Ascending aorta (tissue), 2 donors: Measurements from ENCODE around the gene SNX21. TPM values are rescaled to one million over a fixed set of nuclear protein-coding genes. Genes with fewer than 3 reads are reported as not detected.

Experiments used
- DNase-seq, 2 donors: peaks; one replicate each; pipeline ENCODE4 v3.0.0-alpha.2; 2019; ENCODE audit warnings: low spot score in 2 of 2
- H3K27ac ChIP-seq, 2 donors: fragments of 200-600 bp; sonication (generic); one replicate each; pipeline ENCODE4 v1.5.1; 2016 to 2017; ENCODE audit warnings: mild to moderate bottlenecking in 1 of 2
- H3K27me3 ChIP-seq: fragments of 200-600 bp; sonication (generic); one replicate; pipeline ENCODE4 v1.5.1; 2017
- H3K36me3 ChIP-seq, 2 donors: fragments of 200-600 bp; sonication (generic); one replicate each; pipeline ENCODE4 v1.5.1; 2016
- H3K4me1 ChIP-seq, 2 donors: fragments of 200-600 bp; sonication (generic); one replicate each; pipeline ENCODE4 v1.5.1; 2016 to 2017; ENCODE audit warnings: mild to moderate bottlenecking in 1 of 2
- H3K4me3 ChIP-seq, 2 donors: fragments of 200-600 bp; sonication (generic); one replicate each; pipeline ENCODE4 v1.5.1; 2016 to 2017; ENCODE audit warnings: mild to moderate bottlenecking in 1 of 2
- H3K9me3 ChIP-seq, 2 donors: fragments of 200-600 bp; sonication (generic); one replicate each; pipeline ENCODE4 v1.5.1; 2016
- CTCF ChIP-seq, 3 experiments: fragments of 200-600 bp in 2 of 3; fragments of 450-650 bp in 1 of 3; sonication (generic) in 2 of 3; IDR thresholded peaks; one replicate each; pipeline ENCODE4 v1.5.1; 2016 to 2019; ENCODE audit warnings: antibody characterized with exemption in 3 of 3, mild to moderate bottlenecking in 1 of 3, moderate library complexity in 1 of 3
- intact Hi-C: fragments of 100-400 bp; cut with DNase I; formaldehyde crosslinking; loops from one replicate; pipeline ENCODE4 v1.15.1; 2023
- total RNA-seq: library from RNA; depleted of rRNA; stranded (reverse); fragments of >200 nt; gene quantifications from one replicate; pipeline ENCODE4 v1.1.0, GENCODE V29; 2016

The SNX21 gene
- total RNA-seq, 1 donor from 2014 or later, result 182 TPM

GRCh38 chr20:45848421-45848820 is 14.8 kb downstream of the SNX21 start:
- Histone ChIP-seq H3K4me3 (no peak overlapping the region), H3K36me3 (peaks cover 33 to 53% of the 10 kb centered on the region in 2 donors), H3K4me1 (no peaks in the 10 kb centered on the region), H3K27ac (peak overlapping the region in 1 of 2 donors; percentile 19), H3K27me3 (no peaks in the 10 kb centered on the region), H3K9me3 (no peaks in the 10 kb centered on the region)
- no peak for DNase-seq
- no peak for TF ChIP-seq CTCF (IDR thresholded peaks at IDR 0.05)
- intact Hi-C loops, result no loop called here

- Histone ChIP-seq H3K36me3 (peaks cover 27 to 47% of the 10 kb centered on the region in 2 donors), H3K27ac (no peak overlapping the region), H3K27me3 (no peaks in the 10 kb centered on the region), H3K9me3 (no peaks in the 10 kb centered on the region), H3K4me3 (no peak overlapping the region), H3K4me1 (no peaks in the 10 kb centered on the region)
- intact Hi-C loops, result no loop called here
- TF ChIP-seq CTCF (IDR thresholded peaks at IDR 0.05), result no peak
- no peak for DNase-seq
These were observed 15.5 kb downstream of the SNX21 start for GRCh38 chr20:45848969-45849582.

- Histone ChIP-seq H3K4me3 (no peak overlapping the region), H3K9me3 (no peaks in the 10 kb centered on the region), H3K27me3 (no peaks in the 10 kb centered on the region), H3K4me1 (peaks cover 0 to 7% of the 10 kb centered on the region in 2 donors), H3K27ac (no peak overlapping the region), H3K36me3 (peaks cover 22 to 45% of the 10 kb centered on the region in 2 donors)
- DNase-seq, result no peak
- intact Hi-C loops, result no loop called here
- TF ChIP-seq CTCF (IDR thresholded peaks at IDR 0.05), result no peak
These were observed 16.6 kb downstream of the SNX21 start for GRCh38 chr20:45850238-45850637.

- DNase-seq, result no peak
- Histone ChIP-seq H3K9me3 (no peaks in the 10 kb centered on the region), H3K36me3 (peaks cover 22 to 45% of the 10 kb centered on the region in 2 donors), H3K27me3 (no peaks in the 10 kb centered on the region), H3K4me1 (peaks cover under 1 to 14% of the 10 kb centered on the region in 2 donors), H3K27ac (no peak overlapping the region), H3K4me3 (no peak overlapping the region)
- intact Hi-C loops, result no loop called here
- TF ChIP-seq CTCF (IDR thresholded peaks at IDR 0.05), result no peak
These were observed 17.3 kb downstream of the SNX21 start for GRCh38 chr20:45850926-45851325.

- H3K27ac ChIP-seq, result no peak overlapping the region
- no peak for TF ChIP-seq CTCF (IDR thresholded peaks at IDR 0.05)
- H3K9me3 ChIP-seq, result no peaks in the 10 kb centered on the region
- peaks cover 3 to 19% of the 10 kb centered on the region in 2 donors for H3K4me1 ChIP-seq
- intact Hi-C loops, result no loop called here
- H3K27me3 ChIP-seq, result no peaks in the 10 kb centered on the region
- no peak overlapping the region for H3K4me3 ChIP-seq
- H3K36me3 ChIP-seq, result peaks cover 20 to 39% of the 10 kb centered on the region in 2 donors
- no peak for DNase-seq
These were observed 17.9 kb downstream of the SNX21 start for GRCh38 chr20:45851501-45851900.
